HUES48 (cell line): ENCODE data around the gene TRDMT1.

Experiments
- H3K27ac ChIP-seq: one replicate; pipeline ENCODE4 v1.7.0; 2013; ENCODE audit warnings: low read depth, low read length, inconsistent platforms
- H3K27me3 ChIP-seq: 2 replicates; pipeline ENCODE4 v1.6.1; 2013; ENCODE audit warnings: mild to moderate bottlenecking, low read length; ENCODE audit not compliant: control insufficient read depth, insufficient read depth
- H3K36me3 ChIP-seq: 2 replicates; pipeline ENCODE4 v1.6.1; 2013; ENCODE audit warnings: low read length; ENCODE audit not compliant: control insufficient read depth, insufficient read depth
- H3K4me1 ChIP-seq: 2 replicates; pipeline ENCODE4 v1.6.1; 2013; ENCODE audit warnings: mild to moderate bottlenecking, low read length; ENCODE audit not compliant: control insufficient read depth, insufficient read depth
- H3K4me3 ChIP-seq: 2 replicates; pipeline ENCODE4 v1.5.1; 2013; ENCODE audit warnings: mild to moderate bottlenecking, low read depth, low read length
- H3K9ac ChIP-seq: 2 replicates; pipeline ENCODE4 v1.6.1; 2013; ENCODE audit warnings: mild to moderate bottlenecking, low read depth, low read length, moderate library complexity
- H3K9me3 ChIP-seq: 2 replicates; pipeline ENCODE4 v1.6.1; 2013; ENCODE audit warnings: low read length; ENCODE audit not compliant: control insufficient read depth, insufficient read depth

Gene TRDMT1

GRCh38 chr10:17217631-17218232 lies 16.3 kb upstream of the TRDMT1 start:
- Histone ChIP-seq H3K9ac (no peak overlapping the region), H3K9me3 (no peaks in the 10 kb centered on the region), H3K4me1 (peaks cover 53% of the 10 kb centered on the region), H3K27ac (no peak overlapping the region), H3K36me3 (no peaks in the 10 kb centered on the region), H3K27me3 (no peaks in the 10 kb centered on the region), H3K4me3 (no peak overlapping the region)

GRCh38 chr10:17216901-17217395 lies 15.5 kb upstream of the TRDMT1 start:
- Histone ChIP-seq H3K9ac (peak overlapping the region; percentile 10; the same call in 1 of the 2 replicates), H3K4me3 (no peak overlapping the region), H3K27ac (peak overlapping the region; percentile 66)

GRCh38 chr10:17216217-17216900 lies 14.9 kb upstream of the TRDMT1 start:
- no peaks in the 10 kb centered on the region for H3K9me3 ChIP-seq
- no peak overlapping the region for H3K4me3 ChIP-seq
- peak overlapping the region; percentile 66 for H3K27ac ChIP-seq
- peaks cover 54% of the 10 kb centered on the region for H3K4me1 ChIP-seq
- no peaks in the 10 kb centered on the region for H3K36me3 ChIP-seq
- peak overlapping the region; percentile 10; the same call in 1 of the 2 replicates for H3K9ac ChIP-seq
- H3K27me3 ChIP-seq = no peaks in the 10 kb centered on the region

More at GRCh38 chr10:17216901-17217395, 15.5 kb upstream of the TRDMT1 start:
- no peaks in the 10 kb centered on the region for H3K9me3 ChIP-seq
- no peaks in the 10 kb centered on the region for H3K36me3 ChIP-seq
- H3K4me1 ChIP-seq = peaks cover 54% of the 10 kb centered on the region
- no peaks in the 10 kb centered on the region for H3K27me3 ChIP-seq

- no peaks in the 10 kb centered on the region for H3K27me3 ChIP-seq
- peaks cover 54% of the 10 kb centered on the region for H3K4me1 ChIP-seq
- H3K4me3 ChIP-seq = no peak overlapping the region
These were observed 14.3 kb upstream of the TRDMT1 start for GRCh38 chr10:17215782-17216122.

GRCh38 chr10:17214971-17215781 lies 13.7 kb upstream of the TRDMT1 start:
- no peaks in the 10 kb centered on the region for H3K36me3 ChIP-seq
- H3K4me1 ChIP-seq = peaks cover 55% of the 10 kb centered on the region
- H3K27me3 ChIP-seq = no peaks in the 10 kb centered on the region
- peak overlapping the region; percentile 82 for H3K27ac ChIP-seq
- no peak overlapping the region for H3K4me3 ChIP-seq
- peak overlapping the region; percentile 10; the same call in 1 of the 2 replicates for H3K9ac ChIP-seq
- H3K9me3 ChIP-seq = no peaks in the 10 kb centered on the region

More at GRCh38 chr10:17215782-17216122, 14.3 kb upstream of the TRDMT1 start:
- 0 out of 2 replicates have a peak overlapping the region, but pooled peaks have one; percentile 9 for H3K9ac ChIP-seq
- no peaks in the 10 kb centered on the region for H3K36me3 ChIP-seq
- H3K9me3 ChIP-seq = no peaks in the 10 kb centered on the region
- peak overlapping the region; percentile 66 for H3K27ac ChIP-seq

GRCh38 chr10:17214526-17214925 lies 13.1 kb upstream of the TRDMT1 start:
- Histone ChIP-seq H3K27ac (peak overlapping the region; percentile 82), H3K4me1 (peaks cover 61% of the 10 kb centered on the region), H3K4me3 (peak overlapping the region; percentile 33; the same call in 1 of the 2 replicates), H3K9ac (peak overlapping the region; percentile 10; the same call in 1 of the 2 replicates), H3K36me3 (no peaks in the 10 kb centered on the region), H3K27me3 (no peaks in the 10 kb centered on the region), H3K9me3 (no peaks in the 10 kb centered on the region)

- no peak overlapping the region for H3K4me3 ChIP-seq
- H3K4me1 ChIP-seq = peaks cover 55% of the 10 kb centered on the region
- H3K9ac ChIP-seq = no peak overlapping the region; the same call in 1 of the 2 replicates
- no peaks in the 10 kb centered on the region for H3K27me3 ChIP-seq
- peak overlapping the region; percentile 82 for H3K27ac ChIP-seq
- H3K36me3 ChIP-seq = no peaks in the 10 kb centered on the region
- no peaks in the 10 kb centered on the region for H3K9me3 ChIP-seq
These were observed 12.3 kb upstream of the TRDMT1 start for GRCh38 chr10:17213646-17214349.

- Histone ChIP-seq H3K4me3 (no peak overlapping the region), H3K9me3 (no peaks in the 10 kb centered on the region), H3K27me3 (no peaks in the 10 kb centered on the region), H3K4me1 (peaks cover 52% of the 10 kb centered on the region), H3K27ac (no peak overlapping the region), H3K36me3 (no peaks in the 10 kb centered on the region), H3K9ac (no peak overlapping the region)
These were observed 11.3 kb upstream of the TRDMT1 start for GRCh38 chr10:17212802-17213221.

- Histone ChIP-seq H3K9me3 (no peaks in the 10 kb centered on the region), H3K27ac (no peak overlapping the region), H3K36me3 (no peaks in the 10 kb centered on the region), H3K4me3 (no peak overlapping the region; the same call in 1 of the 2 replicates), H3K27me3 (no peaks in the 10 kb centered on the region), H3K9ac (no peak overlapping the region), H3K4me1 (peaks cover 37% of the 10 kb centered on the region)
These were observed 8.9 kb upstream of the TRDMT1 start for GRCh38 chr10:17210361-17210760.

- Histone ChIP-seq H3K4me3 (no peak overlapping the region), H3K9ac (no peak overlapping the region), H3K4me1 (peaks cover 32% of the 10 kb centered on the region), H3K27me3 (no peaks in the 10 kb centered on the region), H3K36me3 (no peaks in the 10 kb centered on the region), H3K9me3 (no peaks in the 10 kb centered on the region), H3K27ac (no peak overlapping the region)
These were observed 8.4 kb upstream of the TRDMT1 start for GRCh38 chr10:17209881-17210280.
